ENCODE data around the gene TCEA2.

DNA sequence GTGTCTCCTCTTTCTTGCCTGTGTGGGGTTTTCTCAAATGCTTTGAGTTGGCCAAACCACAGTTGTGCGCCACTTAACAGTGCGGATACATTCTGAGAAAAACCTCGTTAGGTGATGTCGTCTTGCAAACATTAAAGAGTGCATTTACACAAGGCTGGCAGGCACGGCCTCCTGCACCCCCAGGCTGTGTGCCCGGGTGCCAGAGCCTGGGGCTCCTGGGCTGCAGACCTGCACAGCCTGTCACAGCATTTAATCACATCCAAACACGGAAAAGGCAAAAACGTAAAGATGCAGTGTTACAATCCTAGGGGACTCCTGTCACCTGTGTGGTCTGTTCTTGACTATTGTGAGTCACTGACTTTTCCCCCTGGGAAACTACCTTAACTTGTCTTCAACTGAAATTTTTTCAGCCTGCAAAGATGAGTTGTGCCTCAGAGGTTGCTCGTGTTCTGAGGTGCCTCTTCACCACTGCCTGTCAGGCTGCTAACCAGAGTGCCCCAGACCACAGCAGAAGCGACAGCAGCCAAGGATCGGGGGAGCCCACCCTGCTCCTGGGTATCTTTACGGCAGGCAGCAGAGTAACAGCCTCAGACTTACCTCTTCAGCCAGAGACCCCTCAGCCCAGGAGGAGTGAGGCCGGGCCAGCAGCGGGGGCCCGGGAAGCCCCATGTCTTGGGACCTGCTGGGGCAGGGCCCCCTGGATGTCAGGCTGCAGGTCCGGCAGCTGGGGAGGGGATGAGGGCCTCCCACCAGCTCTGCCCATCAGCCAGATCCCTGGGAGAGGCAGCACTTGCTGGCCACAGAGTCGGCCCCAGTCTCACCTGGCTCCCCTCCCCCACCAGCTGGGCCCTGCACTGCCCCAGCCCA lies 27.7 kb upstream of the TCEA2 start:
- TF ChIP-seq HDGF (IDR thresholded peaks at IDR 0.05; ENCODE audit: borderline replicate concordance) (no peak), ELF4 (IDR thresholded peaks at IDR 0.05) (no peak), ARNT (IDR thresholded peaks at IDR 0.05) (no peak), SUZ12 (IDR thresholded peaks at IDR 0.05) (no peak), LEF1 (IDR thresholded peaks at IDR 0.05; ENCODE audit: borderline replicate concordance) (no peak), BHLHE40 (IDR thresholded peaks at IDR 0.05; ENCODE audit: borderline replicate concordance) (no peak), FOXK2 (IDR thresholded peaks at IDR 0.05) (no peak), SP1 (IDR thresholded peaks at IDR 0.05) (no peak), FOXM1 (IDR thresholded peaks at IDR 0.05; ENCODE audit: borderline replicate concordance) (no peak)

Measured in HEK293T (cell line).